HEK293 (cell line): ENCODE measurements around the gene CLASP1.
A peak's percentile ranks its signal among the peaks of the same experiment; 100 is the strongest.

Source experiments
- REST ChIP-seq: fragments of 450-650 bp; formaldehyde crosslinking; IDR thresholded peaks from 2 replicates; pipeline ENCODE4 v1.5.1; 2016; ENCODE audit warnings: missing biosample characterization, missing genetic modification characterization
- SP2 ChIP-seq: fragments of 450-650 bp; formaldehyde crosslinking; IDR thresholded peaks from 2 replicates; pipeline ENCODE4 v1.5.1; 2016; ENCODE audit warnings: missing biosample characterization, missing genetic modification characterization
- YY1 ChIP-seq: fragments of 450-650 bp; formaldehyde crosslinking; IDR thresholded peaks from 2 replicates; pipeline ENCODE4 v1.5.1; 2018; ENCODE audit warnings: missing biosample characterization, missing genetic modification characterization
- ZFHX2 ChIP-seq: fragments of 450-650 bp; formaldehyde crosslinking; conservative IDR thresholded peaks from 2 replicates; pipeline ENCODE4 v1.5.1; 2016; ENCODE audit warnings: missing biosample characterization, missing genetic modification characterization
- ZFP3 ChIP-seq: fragments of 450-650 bp; formaldehyde crosslinking; IDR thresholded peaks from 2 replicates; pipeline ENCODE4 v1.5.1; 2016; ENCODE audit warnings: low read depth, missing biosample characterization, missing genetic modification characterization
- ZNF19 ChIP-seq: fragments of 450-650 bp; formaldehyde crosslinking; IDR thresholded peaks from 2 replicates; pipeline ENCODE4; 2016; ENCODE audit warnings: missing biosample characterization, missing genetic modification characterization, low read depth
- ZNF830 ChIP-seq: fragments of 450-650 bp; IDR thresholded peaks from 2 replicates; pipeline ENCODE4 v1.5.0; 2018; ENCODE audit warnings: missing biosample characterization, missing genetic modification characterization, low read depth, mild to moderate bottlenecking, moderate library complexity
- TF ChIP-seq, protein P1 (sequence below): fragments of 450-650 bp; formaldehyde crosslinking; IDR thresholded peaks from 2 replicates; pipeline ENCODE4 v1.5.1; 2016; ENCODE audit warnings: missing biosample characterization, missing genetic modification characterization
- TF ChIP-seq, protein P2 (sequence below): fragments of 450-650 bp; formaldehyde crosslinking; IDR thresholded peaks from 2 replicates; pipeline ENCODE4 v1.5.1; 2016; ENCODE audit warnings: missing biosample characterization, missing genetic modification characterization

GRCh38 chr2:121356058-121356640, 293.1 kb downstream of the CLASP1 start:
- TF ChIP-seq, protein P1, sequence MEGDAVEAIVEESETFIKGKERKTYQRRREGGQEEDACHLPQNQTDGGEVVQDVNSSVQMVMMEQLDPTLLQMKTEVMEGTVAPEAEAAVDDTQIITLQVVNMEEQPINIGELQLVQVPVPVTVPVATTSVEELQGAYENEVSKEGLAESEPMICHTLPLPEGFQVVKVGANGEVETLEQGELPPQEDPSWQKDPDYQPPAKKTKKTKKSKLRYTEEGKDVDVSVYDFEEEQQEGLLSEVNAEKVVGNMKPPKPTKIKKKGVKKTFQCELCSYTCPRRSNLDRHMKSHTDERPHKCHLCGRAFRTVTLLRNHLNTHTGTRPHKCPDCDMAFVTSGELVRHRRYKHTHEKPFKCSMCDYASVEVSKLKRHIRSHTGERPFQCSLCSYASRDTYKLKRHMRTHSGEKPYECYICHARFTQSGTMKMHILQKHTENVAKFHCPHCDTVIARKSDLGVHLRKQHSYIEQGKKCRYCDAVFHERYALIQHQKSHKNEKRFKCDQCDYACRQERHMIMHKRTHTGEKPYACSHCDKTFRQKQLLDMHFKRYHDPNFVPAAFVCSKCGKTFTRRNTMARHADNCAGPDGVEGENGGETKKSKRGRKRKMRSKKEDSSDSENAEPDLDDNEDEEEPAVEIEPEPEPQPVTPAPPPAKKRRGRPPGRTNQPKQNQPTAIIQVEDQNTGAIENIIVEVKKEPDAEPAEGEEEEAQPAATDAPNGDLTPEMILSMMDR = peak; percentile 44
- TF ChIP-seq YY1 (tag by site-specific recombination) (no peak), ZNF830 (tag by site-specific recombination) (no peak), SP2 (tag by site-specific recombination) (no peak), ZNF19 (tag by site-specific recombination) (no peak), REST (tag by site-specific recombination) (no peak), ZFHX2 (no peak), ZFP3 (no peak)
- TF ChIP-seq, protein P2, sequence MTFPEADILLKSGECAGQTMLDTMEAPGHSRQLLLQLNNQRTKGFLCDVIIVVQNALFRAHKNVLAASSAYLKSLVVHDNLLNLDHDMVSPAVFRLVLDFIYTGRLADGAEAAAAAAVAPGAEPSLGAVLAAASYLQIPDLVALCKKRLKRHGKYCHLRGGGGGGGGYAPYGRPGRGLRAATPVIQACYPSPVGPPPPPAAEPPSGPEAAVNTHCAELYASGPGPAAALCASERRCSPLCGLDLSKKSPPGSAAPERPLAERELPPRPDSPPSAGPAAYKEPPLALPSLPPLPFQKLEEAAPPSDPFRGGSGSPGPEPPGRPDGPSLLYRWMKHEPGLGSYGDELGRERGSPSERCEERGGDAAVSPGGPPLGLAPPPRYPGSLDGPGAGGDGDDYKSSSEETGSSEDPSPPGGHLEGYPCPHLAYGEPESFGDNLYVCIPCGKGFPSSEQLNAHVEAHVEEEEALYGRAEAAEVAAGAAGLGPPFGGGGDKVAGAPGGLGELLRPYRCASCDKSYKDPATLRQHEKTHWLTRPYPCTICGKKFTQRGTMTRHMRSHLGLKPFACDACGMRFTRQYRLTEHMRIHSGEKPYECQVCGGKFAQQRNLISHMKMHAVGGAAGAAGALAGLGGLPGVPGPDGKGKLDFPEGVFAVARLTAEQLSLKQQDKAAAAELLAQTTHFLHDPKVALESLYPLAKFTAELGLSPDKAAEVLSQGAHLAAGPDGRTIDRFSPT (tag by site-specific recombination) = no peak
